NCI-H146 treated with DMSO at 0.1 percent for 48 hours (cell line): Measurements from ENCODE around the gene KCNMA1.
A peak's percentile ranks its signal among the peaks of the same experiment; 100 is the strongest.
"Not testable (repeated sequence)": the region's sequence is repeated elsewhere in the genome, so short reads cannot be mapped to it uniquely, and the experiment has no call there.

Experiments used
- DNase-seq: peaks from one replicate; lab custom pipeline; 2025; ENCODE audit not compliant: unreplicated experiment; lab: John Stamatoyannopoulos, UW

The KCNMA1 gene

DNA sequence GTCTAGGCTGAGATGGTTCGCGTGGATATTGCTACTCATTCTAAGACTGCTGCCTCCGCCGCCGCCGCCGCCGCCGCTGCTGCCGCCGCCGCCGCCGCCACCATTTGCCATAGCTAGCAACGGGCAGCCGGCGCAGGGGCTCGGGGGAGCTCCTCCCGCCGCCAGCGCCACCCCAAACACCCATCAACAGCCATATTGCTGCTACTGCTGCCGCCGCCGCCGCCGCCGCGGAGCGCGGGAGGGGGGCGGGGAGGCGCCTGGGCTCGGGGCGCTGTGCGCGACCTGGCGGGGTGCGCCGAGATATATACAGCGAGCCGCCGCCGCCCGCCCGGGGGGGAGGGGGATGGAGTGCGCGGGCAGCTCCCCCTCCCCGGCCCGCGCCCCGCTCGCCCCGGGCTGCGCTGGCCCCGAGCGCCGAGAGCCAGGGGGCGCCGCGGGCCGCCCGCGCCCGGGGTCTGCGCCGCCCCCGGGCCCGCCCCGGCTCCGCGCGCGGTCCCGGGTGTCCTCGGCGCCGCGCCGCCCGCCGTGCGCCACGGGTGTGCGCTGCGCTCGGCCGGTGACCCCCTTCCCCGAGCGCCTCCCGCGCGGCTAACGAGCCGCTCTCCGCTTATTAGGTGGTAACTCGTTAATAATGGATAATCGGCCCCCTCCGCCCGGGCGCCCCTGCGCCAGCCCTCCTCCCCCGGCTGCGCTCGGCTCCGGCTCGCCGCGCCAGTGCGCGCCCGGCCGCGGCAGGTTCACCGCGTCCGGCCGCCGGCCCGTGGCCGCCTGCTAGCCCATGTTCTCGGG is at the start of gene KCNMA1:
KCNMA1 (minus strand) TSS at position 277 of the 789 bp plus-strand sequence.
- DNase-seq, result no peak

DNA sequence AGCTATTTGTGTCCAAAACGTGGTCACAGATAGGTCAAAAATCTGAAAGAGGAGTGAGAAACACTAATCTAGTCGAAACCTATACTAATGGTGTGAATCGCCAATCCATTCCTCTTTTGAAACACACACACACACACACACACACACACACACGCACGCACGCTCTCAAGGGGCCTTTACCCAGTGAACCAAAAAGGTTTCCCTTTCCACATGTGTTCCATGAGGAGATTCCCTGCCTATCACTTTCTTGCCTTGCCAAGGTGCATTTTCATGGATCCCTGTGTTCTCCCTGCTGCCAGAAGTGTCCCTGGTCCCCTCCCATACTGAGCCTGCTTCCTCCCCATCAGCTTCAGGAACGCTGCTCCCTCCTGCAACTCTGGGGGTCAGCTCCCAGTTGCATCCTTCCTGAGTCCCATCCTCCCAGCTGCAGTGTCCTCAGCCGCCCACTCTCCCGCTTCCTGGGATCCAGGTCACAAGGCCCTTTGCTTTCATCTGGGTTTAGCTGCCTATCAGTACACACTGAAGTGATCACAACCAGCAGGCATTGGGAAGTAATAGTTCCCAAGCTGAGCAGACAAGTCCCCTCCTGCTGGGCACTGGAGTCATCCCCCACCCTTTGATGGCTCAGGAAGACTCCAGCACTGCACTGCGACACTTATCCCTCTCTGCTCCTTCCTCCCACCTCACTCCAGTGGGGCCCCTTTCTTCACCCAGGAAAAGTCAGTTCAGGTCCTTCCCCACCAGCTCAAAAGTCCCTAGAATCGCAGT is 49.2 kb upstream of the KCNMA1 start:
- DNase-seq, result no peak

DNA sequence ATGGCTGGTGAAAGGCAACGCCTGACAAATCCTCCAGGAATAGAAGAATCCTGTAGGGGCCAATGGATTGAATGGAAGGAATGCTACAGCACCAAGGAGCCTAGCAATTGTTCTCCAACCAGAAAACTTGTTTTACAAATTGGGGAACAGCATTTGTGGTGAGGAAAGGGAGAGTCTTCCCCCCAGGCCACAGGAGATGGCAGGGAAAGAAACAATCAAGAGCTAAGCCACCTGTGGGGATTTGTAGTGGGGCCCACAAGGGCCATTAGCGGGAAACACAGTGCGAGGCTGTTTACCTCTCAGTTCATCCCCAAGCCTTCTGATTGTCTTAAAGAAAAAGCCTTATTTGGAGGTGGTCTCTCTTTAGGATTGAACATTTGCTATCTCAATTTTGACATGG is 48.5 kb upstream of the KCNMA1 start:
- DNase-seq, result no peak

DNA sequence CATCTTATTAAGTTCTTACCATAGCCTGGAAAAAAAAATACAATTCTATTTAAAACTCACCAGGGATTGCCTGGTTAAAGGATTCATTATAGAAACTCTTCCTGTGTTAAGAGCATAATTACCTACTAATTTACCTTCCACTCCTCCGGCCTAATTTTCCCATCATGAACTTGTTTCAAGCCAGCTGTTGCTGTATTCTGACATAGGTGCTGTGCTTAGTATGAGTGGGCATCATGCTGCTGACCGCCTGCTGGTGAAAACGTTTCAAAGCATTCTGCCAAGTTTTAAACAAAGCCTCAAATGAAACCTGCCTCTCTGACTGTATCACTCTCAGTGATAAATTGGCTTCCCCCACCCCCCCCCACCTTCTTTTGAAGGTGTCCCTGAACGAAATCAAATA is 47.8 kb upstream of the KCNMA1 start:
- DNase-seq, result peak; percentile 92

DNA sequence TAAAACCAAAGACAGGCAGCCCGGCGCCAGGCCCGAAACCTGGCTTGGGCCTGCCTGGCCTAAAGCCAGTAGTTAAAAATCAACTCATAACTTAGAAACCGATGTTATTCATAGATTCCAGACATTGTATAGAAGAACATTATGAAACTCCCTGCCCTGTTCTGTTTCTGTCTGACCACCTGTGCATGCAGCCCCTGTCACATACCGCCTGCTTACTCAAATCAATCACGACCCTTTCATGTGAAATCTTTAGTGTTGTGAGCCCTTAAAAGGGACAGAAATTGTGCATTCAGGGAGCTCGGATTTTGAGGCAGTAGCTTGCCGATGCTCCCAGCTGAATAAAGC is 45.5 kb upstream of the KCNMA1 start:
- not testable (repeated sequence) for DNase-seq

DNA sequence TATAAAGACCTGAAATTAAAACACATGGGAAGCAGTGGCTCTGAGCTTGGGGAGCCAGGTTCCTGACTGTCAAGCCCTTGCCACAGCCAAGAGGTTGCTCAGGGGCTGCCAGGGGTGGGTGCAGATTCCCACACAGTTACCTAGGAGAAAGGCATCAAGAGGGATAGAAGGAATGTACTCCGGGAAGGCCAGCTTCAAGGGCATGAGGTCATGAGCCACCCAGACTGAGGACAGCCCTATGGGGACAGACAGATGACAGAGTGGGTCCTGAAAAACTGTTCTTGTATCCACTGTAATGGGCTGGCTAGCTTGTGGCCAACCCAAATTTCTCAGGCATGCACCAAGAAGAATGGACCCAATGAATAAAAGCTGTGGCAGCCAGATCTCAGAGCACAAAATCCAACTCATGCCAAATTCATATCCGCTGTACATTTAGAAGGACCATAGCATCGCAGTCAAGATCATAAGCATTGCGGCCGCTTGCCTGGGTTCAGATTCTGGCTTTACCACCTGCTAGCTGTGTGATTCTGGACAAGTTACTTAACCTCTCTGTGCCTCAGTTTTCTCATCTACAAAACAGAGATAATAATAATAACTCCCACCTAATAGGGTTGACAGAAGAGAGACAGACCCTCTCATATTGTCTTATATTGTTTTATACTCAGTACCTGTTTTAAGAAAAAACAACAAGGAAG is 44.9 kb upstream of the KCNMA1 start:
- no peak for DNase-seq

DNA sequence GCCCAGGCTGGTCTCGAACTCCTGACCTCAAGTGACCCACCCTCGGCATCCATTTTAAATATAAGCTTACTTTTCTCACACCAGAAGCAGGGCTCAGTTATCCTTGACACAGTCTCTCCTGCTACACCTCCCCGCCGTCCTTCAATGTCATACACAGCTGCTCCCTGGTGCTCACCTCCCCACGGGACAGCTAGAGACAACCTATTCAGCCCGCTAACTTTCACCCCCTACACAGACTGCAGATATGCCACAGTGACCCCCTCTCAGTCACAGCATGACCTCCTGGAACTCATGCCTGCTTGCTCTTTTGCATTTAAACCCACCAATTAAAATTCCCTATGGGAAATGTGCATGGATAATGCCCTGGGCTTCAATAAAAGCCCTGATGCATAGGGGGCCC is 44.2 kb upstream of the KCNMA1 start:
- DNase-seq, result no peak

DNA sequence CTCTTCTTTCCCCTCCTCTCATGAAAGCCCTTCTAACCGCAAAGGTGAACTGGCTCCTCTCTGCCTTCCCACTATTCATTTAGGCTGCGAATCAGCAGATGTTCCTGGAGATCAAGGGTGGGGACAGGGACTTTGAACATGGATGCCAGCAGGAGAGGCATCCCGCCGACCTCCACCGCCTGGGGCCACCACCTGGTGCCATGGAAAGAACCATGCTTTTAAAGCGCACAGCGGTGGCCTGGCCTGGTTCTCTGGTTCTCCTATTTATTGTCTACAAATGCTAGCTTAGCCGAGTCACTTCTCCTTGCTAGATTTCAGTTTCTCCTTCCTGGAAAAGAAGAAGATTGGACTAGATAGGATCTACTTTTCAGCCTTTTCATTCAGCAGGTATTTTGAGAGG is 43.2 kb upstream of the KCNMA1 start:
- DNase-seq, result peak; percentile 93

DNA sequence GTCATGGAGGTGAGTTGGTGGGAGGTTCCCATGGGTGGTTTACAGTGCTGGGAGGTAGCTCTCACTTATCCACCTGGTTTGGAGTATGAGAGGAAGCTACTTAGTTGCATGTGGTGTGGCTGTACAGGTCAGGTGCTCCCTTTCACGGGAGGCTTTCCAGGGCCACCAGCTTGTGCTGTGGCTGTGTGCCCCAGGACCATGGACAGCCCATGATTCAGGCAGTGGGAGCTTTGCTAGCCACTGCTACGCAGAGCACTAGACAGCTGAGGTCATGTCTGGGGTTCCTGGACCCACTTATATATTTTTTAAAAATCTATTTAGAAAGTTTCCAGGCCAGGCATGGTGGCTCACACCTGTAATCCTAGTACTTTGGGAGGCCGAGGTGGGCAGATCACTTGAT is 42.5 kb upstream of the KCNMA1 start:
- DNase-seq, result peak; percentile 14

DNA sequence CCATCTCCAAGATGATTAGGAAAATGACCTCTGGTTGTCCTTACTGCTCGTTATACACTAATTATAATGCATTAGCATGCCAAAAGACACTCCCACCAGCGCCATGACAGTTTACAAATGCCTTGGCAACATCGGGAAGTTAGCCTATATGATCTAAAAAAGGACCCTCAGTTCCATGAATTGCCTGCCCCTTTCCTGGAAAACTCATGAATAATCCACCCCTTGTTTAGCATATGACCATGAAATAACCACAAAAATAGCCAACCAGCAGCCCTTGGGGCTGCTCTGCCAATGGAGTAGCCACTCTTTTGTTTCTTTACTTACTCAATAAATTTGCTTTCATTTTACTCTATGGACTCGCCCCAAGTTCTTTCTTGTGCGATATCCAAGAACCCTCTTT is 41.6 kb upstream of the KCNMA1 start:
- no peak for DNase-seq

DNA sequence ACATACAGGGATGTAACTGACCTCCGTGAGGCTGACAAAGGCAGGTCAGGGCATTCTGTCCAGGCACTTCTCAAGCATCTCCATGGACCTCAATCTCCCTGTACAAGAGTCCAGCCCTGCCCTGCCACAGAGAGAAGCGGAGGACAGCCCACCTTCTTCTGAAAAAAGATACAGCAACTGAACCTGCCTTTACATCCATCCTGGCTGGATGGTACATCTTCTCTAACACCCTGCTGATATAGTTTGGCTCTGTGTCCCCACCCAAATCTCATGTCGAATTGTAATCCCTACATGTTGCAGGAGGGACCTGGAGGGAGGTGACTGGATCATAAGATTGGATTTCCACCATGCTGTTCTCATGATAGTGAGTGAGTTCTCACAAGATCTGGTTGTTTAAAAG is 40.5 kb upstream of the KCNMA1 start:
- no peak for DNase-seq

DNA sequence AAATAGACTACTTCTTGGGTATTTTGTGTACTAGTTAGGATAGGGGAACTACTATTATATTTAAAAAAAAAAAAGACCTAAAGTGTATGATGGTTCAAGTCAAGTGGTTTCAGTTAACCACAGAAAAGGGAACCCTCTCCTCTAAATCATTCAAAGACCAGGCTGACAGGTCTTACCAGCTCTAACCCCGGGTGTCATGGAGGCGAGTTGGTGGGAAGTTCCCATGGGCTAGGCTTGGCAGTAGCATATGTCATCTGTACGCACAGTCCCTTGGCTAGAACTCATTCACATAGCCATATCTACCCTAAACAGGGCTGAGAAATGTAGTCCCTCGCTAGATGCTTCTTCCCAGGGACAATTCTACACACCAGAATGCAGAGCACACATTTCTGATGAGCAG is 37.7 kb upstream of the KCNMA1 start:
- no peak for DNase-seq

DNA sequence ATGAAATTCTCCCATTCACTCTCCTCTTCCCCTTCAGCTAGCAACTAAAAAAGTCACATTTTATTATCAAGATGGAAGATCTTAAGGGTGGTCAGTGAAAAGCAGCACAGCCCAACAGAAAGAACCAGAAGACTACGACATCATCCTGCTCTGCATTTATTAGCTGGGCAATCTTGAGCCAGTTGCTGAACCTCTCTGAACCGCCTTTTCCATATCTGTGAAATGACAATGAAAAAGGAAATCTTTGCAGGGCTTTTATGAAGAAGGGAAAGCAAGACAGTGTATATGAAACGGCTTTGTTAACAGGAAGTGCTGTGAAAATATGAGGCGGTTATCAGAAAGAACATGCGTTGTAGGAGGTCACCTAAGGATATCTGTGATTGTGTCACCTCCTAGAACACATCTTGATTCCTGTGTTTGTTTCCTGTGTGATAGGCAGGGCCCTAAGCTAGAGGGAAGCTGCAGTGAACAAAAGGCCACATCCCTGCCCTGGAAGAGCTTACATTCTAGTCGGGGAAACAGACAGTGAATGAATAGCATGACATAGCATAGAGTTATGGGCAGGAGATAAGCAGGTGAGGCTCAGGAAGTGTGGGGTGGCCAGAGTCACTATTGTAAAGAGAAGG is 36.0 kb upstream of the KCNMA1 start:
- DNase-seq, result no peak

DNA sequence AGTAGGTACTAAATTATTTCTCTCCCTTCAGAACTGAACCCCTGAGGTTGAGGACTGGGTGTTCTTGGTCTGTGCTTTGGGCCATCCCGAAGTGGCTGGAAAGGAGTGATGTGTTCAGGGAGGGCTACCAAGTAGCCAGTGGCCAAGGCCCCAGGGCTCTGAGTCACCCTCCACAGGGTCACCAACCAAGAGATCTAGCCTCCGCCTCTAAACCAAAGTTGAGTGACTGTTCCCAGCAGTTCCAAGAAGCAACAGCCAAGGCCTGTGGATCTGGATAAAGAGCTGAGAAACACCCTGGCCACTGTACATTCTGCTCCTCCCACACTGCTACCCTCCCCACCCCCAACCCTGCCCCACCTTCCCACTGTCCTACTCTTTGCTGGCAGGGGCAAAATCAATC is 35.5 kb upstream of the KCNMA1 start:
- DNase-seq, result no peak

DNA sequence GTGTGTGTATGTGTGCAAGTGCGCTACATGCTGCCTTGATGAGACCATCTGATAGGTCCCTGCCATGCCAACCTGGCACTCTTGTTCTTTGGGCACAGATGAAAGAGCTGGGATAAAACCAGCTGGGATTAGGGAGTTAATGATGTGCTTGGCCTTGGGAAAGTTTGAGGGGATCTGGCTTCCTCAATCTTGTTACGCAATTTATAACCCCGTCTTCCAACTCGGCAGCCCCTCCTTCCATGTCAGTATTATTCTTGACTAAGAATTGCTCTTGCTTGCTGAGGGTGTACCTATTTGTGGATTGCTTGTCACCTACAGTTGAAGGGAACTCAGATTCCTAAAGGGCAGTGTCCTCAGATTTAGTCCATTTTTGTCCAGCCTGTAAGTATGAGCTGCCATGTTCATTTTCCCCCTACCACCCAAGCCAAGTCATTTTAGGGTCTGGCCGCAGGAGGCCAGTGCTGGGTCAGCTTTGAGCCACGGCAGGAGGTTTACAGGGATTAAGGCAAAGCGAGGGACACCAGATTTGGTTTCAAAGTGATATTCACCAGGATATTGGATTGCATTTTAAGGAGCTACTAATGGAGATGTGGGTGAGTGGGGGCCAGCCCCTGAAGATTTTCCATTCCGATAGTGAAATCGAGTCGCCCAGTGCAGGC is 34.1 kb upstream of the KCNMA1 start:
- DNase-seq, result no peak

DNA sequence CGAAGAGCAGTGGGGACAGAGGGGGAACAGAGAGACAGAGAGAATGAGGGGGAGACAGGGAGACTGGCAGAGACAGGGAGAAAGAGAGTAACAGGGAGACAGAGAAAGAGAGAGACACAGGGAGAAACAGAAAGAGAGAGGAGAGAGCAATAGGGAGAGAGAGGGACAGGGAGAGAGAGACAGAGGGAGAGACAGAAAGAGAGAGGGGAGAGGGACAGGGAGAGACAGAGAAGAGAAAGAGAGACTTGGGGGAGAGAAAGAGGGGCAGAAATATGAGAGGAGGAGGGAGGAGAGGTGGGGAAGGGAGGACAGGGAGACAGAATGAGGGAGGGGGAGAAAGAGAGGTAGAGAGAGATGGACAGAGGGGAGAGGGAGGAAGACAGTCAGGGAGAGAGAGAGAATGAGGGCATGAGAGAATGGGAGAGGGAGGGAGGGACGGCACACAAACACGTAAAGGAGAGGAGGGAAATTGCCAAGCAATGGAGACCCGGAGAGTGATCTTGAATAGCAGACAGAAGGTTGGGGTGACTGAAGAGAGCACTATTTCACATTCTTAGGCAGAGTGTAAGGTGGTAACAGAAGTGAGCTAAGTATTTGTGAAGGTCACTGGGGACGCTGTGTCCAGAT is 33.3 kb upstream of the KCNMA1 start:
- no peak for DNase-seq

DNA sequence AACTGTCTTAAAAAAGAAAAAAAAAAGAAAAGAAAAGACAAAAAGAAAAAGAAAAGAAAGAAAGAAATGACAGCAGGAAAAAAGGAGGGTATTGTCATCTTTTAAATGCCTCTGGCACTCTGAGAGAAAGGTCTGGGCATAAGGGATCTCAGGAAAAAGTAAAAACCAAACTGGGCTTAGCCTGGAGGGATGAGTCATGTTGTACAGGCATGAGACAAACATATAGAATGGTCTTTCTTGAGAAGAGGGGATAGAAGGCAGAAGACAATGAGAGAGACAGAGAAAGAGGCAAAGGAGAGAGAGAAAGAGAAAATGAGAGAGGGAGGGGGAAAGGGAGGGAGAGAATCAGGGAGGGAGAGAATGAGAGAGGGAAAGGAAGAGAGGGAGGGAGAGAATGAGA is 32.3 kb upstream of the KCNMA1 start:
- DNase-seq, result no peak

DNA sequence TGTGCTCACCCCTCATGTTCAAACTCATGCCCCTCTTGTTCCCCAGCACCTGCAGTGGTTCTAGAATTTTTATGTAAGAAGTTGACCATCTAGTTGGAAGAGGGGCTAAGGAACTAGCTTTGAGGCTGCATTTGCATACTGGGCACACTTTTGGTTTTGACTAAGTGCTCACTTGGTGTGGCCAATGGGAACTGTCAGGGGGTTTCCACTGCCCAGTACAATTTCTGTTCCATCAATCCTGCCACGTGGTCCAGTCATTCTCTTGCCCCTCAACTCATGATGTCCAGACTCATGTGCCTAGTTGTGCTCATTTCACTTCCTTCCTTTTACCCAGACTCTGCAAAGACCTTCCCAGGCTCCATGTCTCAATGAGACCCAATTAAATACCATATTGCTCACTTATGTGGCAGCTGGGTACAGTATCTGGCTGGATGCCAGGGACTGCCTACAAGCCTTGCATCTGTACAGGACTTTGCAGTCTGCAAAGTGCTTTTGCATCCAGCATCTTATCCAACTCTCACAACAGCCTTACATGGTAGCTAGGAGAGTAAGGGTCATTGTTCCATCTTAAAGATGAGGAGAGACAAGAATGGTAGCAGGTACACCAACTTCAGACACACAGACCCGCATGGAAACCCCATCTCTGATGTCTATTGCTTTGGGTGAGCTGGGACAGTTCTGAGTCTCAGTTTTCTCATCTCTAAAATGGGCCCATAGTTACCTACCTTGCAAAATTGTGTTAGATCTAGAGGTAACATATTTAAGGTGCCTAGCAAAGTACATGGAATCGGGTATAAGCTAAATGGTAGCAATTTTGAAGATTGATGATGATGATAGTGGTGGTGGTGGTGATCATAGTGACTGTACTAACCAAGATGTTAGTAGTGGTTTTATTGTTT is 30.1 kb upstream of the KCNMA1 start:
- DNase-seq, result no peak

DNA sequence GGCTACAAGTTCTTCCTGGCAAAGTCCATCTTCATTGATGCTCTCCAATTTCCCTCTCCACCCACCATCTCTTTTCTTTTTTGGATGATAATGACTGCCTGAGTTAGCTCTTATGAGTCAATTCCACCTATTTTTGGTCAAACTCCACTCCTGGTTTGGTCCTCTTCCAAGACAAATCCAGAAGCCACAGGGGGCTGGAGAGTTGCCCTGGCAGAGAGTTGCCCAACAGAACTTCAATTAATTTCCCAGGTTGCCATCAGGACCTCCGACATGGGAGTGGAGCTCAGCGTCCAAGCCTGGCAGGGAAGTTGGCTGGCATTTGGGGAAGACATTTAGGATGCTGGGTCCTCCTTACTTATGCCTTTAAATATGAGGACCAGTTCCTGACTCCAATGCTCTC is 29.2 kb upstream of the KCNMA1 start:
- no peak for DNase-seq

DNA sequence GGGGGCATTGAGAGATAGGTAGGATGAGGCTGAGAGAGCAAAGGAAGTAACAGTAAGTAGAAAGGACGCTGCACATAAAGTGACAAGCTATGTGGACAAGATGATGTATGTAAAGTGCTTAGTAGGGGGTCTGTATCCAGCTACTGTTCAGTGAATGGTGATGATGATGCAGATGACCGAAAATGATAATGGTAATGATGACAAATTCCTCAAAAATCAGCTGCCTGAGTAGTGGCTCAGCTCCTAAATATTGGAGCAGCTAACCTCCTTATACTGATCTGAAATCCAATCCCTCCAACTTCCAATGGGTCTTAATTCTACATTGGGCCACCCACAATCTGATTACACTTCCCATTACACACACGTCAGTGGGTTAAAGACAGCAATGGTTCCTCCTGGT is 27.1 kb upstream of the KCNMA1 start:
- no peak for DNase-seq
